Measurements from ENCODE around the gene ZFYVE19.
"Not testable (repeated sequence)": the region's sequence is repeated elsewhere in the genome, so short reads cannot be mapped to it uniquely, and the experiment has no call there.

Gene ZFYVE19

GRCh38 chr15:40861147-40861546, 54.3 kb downstream of the ZFYVE19 start:
- H3K79me2 ChIP-seq (ENCODE audit: control insufficient read depth, insufficient read depth, low read length, unreplicated experiment); H3K27me3 ChIP-seq (ENCODE audit: insufficient read depth, low read length); H3K27ac ChIP-seq (ENCODE audit: low read depth, low read length); H2AFZ ChIP-seq (ENCODE audit: low read length, unreplicated experiment); H3K36me3 ChIP-seq (ENCODE audit: insufficient read depth, low read length); H3K4me1 ChIP-seq (ENCODE audit: control insufficient read depth, insufficient read depth, low read length, unreplicated experiment); H3K4me3 ChIP-seq (ENCODE audit: low read depth, low read length): not testable (repeated sequence)

- Histone ChIP-seq H3K4me3 (ENCODE audit: low read depth, low read length) (no peak overlapping the region), H3K4me1 (ENCODE audit: control insufficient read depth, insufficient read depth, low read length, unreplicated experiment) (peaks cover 6% of the 10 kb centered on the region), H3K27ac (ENCODE audit: low read depth, low read length) (no peak overlapping the region)
These were observed 56.9 kb downstream of the ZFYVE19 start for GRCh38 chr15:40863660-40864270.

More at GRCh38 chr15:40863660-40864270, 56.9 kb downstream of the ZFYVE19 start:
- Histone ChIP-seq H3K79me2 (ENCODE audit: control insufficient read depth, insufficient read depth, low read length, unreplicated experiment) (no peaks in the 10 kb centered on the region), H3K36me3 (ENCODE audit: insufficient read depth, low read length) (no peaks in the 10 kb centered on the region), H2AFZ (ENCODE audit: low read length, unreplicated experiment) (no peak overlapping the region), H3K27me3 (ENCODE audit: insufficient read depth, low read length) (no peaks in the 10 kb centered on the region)

Measured in ACC112 (cell line).